ENCODE data around the gene CDH13.

GRCh38 chr16:83552228-83552627 is 925.5 kb downstream of the CDH13 start:
- TF ChIP-seq, protein P1, sequence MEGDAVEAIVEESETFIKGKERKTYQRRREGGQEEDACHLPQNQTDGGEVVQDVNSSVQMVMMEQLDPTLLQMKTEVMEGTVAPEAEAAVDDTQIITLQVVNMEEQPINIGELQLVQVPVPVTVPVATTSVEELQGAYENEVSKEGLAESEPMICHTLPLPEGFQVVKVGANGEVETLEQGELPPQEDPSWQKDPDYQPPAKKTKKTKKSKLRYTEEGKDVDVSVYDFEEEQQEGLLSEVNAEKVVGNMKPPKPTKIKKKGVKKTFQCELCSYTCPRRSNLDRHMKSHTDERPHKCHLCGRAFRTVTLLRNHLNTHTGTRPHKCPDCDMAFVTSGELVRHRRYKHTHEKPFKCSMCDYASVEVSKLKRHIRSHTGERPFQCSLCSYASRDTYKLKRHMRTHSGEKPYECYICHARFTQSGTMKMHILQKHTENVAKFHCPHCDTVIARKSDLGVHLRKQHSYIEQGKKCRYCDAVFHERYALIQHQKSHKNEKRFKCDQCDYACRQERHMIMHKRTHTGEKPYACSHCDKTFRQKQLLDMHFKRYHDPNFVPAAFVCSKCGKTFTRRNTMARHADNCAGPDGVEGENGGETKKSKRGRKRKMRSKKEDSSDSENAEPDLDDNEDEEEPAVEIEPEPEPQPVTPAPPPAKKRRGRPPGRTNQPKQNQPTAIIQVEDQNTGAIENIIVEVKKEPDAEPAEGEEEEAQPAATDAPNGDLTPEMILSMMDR (IDR thresholded peaks at IDR 0.05), result no peak
- no peak for TF ChIP-seq POLR2A (IDR thresholded peaks at IDR 0.05)

All from adrenal gland (tissue), 5 donors.